CD4-positive, alpha-beta memory T cell (primary cell): ENCODE results near the gene LCN1. TPM values are rescaled to one million over a fixed set of nuclear protein-coding genes. Genes with fewer than 3 reads are reported as not detected.

Experiments used
- CTCF ChIA-PET: fragments of 350-600 bp; sonication (Branson Sonifier 250); formaldehyde crosslinking; loops from one replicate; lab custom pipeline; 2021; ENCODE audit warnings: inconsistent platforms; ENCODE audit not compliant: partially characterized antibody; lab: Charles Lee
- POLR2A ChIA-PET: fragments of 350-600 bp; sonication (Branson Sonifier 250); formaldehyde crosslinking; loops from one replicate; lab custom pipeline; 2021; ENCODE audit not compliant: partially characterized antibody; lab: Charles Lee
- DNase-seq, 5 donors: peaks; one replicate each; pipeline versions ENCODE4 v3.0.0 to v3.0.0-alpha.2; 2020 to 2022; ENCODE audit warnings: mixed read lengths in 1 of 5
- H3K27ac ChIP-seq: one replicate; pipeline ENCODE4 v1.7.0; 2013; ENCODE audit warnings: low read depth, low read length
- H3K27me3 ChIP-seq: 2 replicates; pipeline ENCODE4 v1.7.0; 2013; ENCODE audit warnings: mild to moderate bottlenecking, low read length, moderate library complexity; ENCODE audit not compliant: insufficient read depth
- H3K36me3 ChIP-seq: 2 replicates; pipeline ENCODE4 v1.7.0; 2013; ENCODE audit warnings: mild to moderate bottlenecking, low read length, moderate library complexity; ENCODE audit not compliant: insufficient read depth
- H3K4me1 ChIP-seq: 2 replicates; pipeline ENCODE4 v1.7.0; 2013; ENCODE audit warnings: mild to moderate bottlenecking, low read length, moderate library complexity; ENCODE audit not compliant: insufficient read depth
- H3K4me3 ChIP-seq, 2 donors: one replicate each; pipeline ENCODE4 v1.7.0; 2013; ENCODE audit warnings: low read length in 2 of 2, mild to moderate bottlenecking in 1 of 2
- H3K9me3 ChIP-seq, 2 donors: one replicate each; pipeline ENCODE4 v1.7.0; 2013; ENCODE audit warnings: low read length in 2 of 2, control low read depth in 1 of 2; ENCODE audit not compliant: control insufficient read depth in 1 of 2
- H3K27ac Mint-ChIP-seq, 7 donors: one replicate each; pipeline ENCODE4 v1.8.0; 2020 to 2021; ENCODE audit warnings: mixed read lengths in 7 of 7, mild to moderate bottlenecking in 6 of 7, inconsistent platforms in 3 of 7, moderate library complexity in 3 of 7
- H3K27me3 Mint-ChIP-seq, 2 donors: one replicate each; pipeline ENCODE4 v1.8.0; 2020 to 2021; ENCODE audit warnings: mixed read lengths in 2 of 2
- H3K36me3 Mint-ChIP-seq, 2 donors: one replicate each; pipeline ENCODE4 v1.8.0; 2020 to 2021; ENCODE audit warnings: mixed read lengths in 2 of 2, inconsistent platforms in 1 of 2, mild to moderate bottlenecking in 1 of 2
- H3K4me1 Mint-ChIP-seq, 4 donors: one replicate each; pipeline ENCODE4 v1.8.0; 2020 to 2021; ENCODE audit warnings: mixed read lengths in 4 of 4, mild to moderate bottlenecking in 1 of 4
- H3K4me3 Mint-ChIP-seq, 8 donors: one replicate each; pipeline ENCODE4 v1.8.0; 2020 to 2021; ENCODE audit warnings: mixed read lengths in 8 of 8, mild to moderate bottlenecking in 7 of 8, moderate library complexity in 6 of 8, inconsistent platforms in 3 of 8
- H3K9me3 Mint-ChIP-seq, 8 donors: one replicate each; pipeline ENCODE4 v1.8.0; 2020 to 2021; ENCODE audit warnings: mixed read lengths in 8 of 8, mild to moderate bottlenecking in 5 of 8, inconsistent platforms in 3 of 8, moderate library complexity in 1 of 8
- intact Hi-C: fragments of 100-400 bp; cut with micrococcal nuclease; formaldehyde crosslinking; loops from one replicate; pipeline ENCODE4 v1.15.1; 2023
- polyA plus RNA-seq, 2 donors: library from polyadenylated mRNA; unstranded; fragments of 300-500 nt; fragmentation: Illumina TruSeq; gene quantifications; one replicate each; pipeline ENCODE4 v1.2.3, GENCODE V29; 2021
- total RNA-seq, 2 experiments: library from RNA; stranded (reverse); gene quantifications; one replicate each; pipeline ENCODE4 v1.2.3, GENCODE V29; 2021

LCN1 gene
- total and polyA plus RNA-seq, 4 experiments from 2014 or later: not detected

- Histone ChIP-seq H3K4me3 (no peak overlapping the region), H3K4me1 (no peaks in the 10 kb centered on the region), H3K9me3 (no peaks in the 10 kb centered on the region), H3K36me3 (no peaks in the 10 kb centered on the region), H3K27me3 (no peaks in the 10 kb centered on the region), H3K27ac (no peak overlapping the region)
- no peaks in the 10 kb centered on the region for H3K4me1 Mint-ChIP-seq
- intact Hi-C loops: no loop called here
- no peaks in the 10 kb centered on the region for H3K36me3 Mint-ChIP-seq
- no peak for DNase-seq
- no peak overlapping the region for H3K27ac Mint-ChIP-seq
- H3K4me3 Mint-ChIP-seq: no peak overlapping the region
- H3K27me3 Mint-ChIP-seq: peaks cover 4% of the 10 kb centered on the region in 2 donors
- H3K9me3 Mint-ChIP-seq: no peaks in the 10 kb centered on the region
- CTCF ChIA-PET: no interaction called here
- POLR2A ChIA-PET: no interaction called here
Measured at GRCh38 chr9:135521608-135522095, 412 bp downstream of the LCN1 start.

GRCh38 chr9:135522137-135522877 is 1.1 kb downstream of the LCN1 start:
- intact Hi-C loops: no loop called here
- no peaks in the 10 kb centered on the region for H3K36me3 Mint-ChIP-seq
- no peak for DNase-seq
- H3K27me3 Mint-ChIP-seq: peaks cover 4% of the 10 kb centered on the region in 2 donors
- no peaks in the 10 kb centered on the region for H3K9me3 ChIP-seq
- no peak overlapping the region for H3K27ac Mint-ChIP-seq
- CTCF ChIA-PET: no interaction called here
- H3K9me3 Mint-ChIP-seq: no peaks in the 10 kb centered on the region
- H3K4me1 ChIP-seq: no peaks in the 10 kb centered on the region
- H3K27me3 ChIP-seq: no peaks in the 10 kb centered on the region
- no peak overlapping the region for H3K27ac ChIP-seq
- POLR2A ChIA-PET: no interaction called here
- H3K36me3 ChIP-seq: no peaks in the 10 kb centered on the region
- H3K4me3 ChIP-seq: no peak overlapping the region
- H3K4me3 Mint-ChIP-seq: no peak overlapping the region
- no peaks in the 10 kb centered on the region for H3K4me1 Mint-ChIP-seq

- no peak overlapping the region for H3K4me3 Mint-ChIP-seq
- POLR2A ChIA-PET: no interaction called here
- no peaks in the 10 kb centered on the region for H3K4me1 Mint-ChIP-seq
- no peaks in the 10 kb centered on the region for H3K9me3 Mint-ChIP-seq
- Histone ChIP-seq H3K27ac (no peak overlapping the region), H3K4me3 (no peak overlapping the region), H3K9me3 (no peaks in the 10 kb centered on the region), H3K36me3 (no peaks in the 10 kb centered on the region), H3K4me1 (no peaks in the 10 kb centered on the region), H3K27me3 (no peaks in the 10 kb centered on the region)
- no peak for DNase-seq
- no peak overlapping the region for H3K27ac Mint-ChIP-seq
- intact Hi-C loops: no loop called here
- CTCF ChIA-PET: no interaction called here
- H3K27me3 Mint-ChIP-seq: peaks cover 4% of the 10 kb centered on the region in 2 donors
- no peaks in the 10 kb centered on the region for H3K36me3 Mint-ChIP-seq
Measured at GRCh38 chr9:135522931-135523330, 1.7 kb downstream of the LCN1 start.

DNA sequence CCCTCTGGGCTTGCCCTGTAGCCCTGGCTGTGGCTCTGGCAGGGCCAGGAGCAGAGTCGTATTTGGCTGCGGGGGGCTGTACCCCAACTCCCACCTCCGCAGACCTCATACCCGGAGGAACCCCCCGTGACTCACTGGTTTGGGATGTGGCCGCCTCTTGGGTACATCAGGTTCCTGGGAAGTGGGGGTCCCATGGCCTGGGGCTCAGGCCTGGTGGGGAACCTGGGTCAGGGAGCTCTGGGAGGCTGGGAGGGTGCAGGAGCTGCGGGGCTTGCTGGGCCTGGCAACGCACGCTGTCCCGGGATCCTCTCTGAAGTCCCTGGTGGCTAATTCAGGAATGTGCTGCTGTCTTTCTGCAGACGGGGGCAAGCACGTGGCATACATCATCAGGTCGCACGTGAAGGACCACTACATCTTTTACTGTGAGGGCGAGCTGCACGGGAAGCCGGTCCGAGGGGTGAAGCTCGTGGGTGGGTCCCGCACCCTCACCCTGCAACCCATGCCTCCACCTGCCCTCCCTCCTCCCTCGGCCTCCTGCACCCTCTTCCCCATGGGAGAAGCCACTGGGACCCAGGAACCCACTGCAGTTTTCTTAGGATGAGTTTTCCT is 2.4 kb downstream of the LCN1 start:
- H3K27me3 Mint-ChIP-seq: peaks cover 4% of the 10 kb centered on the region in 2 donors
- no peak overlapping the region for H3K4me3 ChIP-seq
- H3K4me3 Mint-ChIP-seq: no peak overlapping the region
- DNase-seq: no peak
- no peaks in the 10 kb centered on the region for H3K4me1 ChIP-seq
- H3K9me3 ChIP-seq: no peaks in the 10 kb centered on the region
- no peak overlapping the region for H3K27ac ChIP-seq
- H3K4me1 Mint-ChIP-seq: no peaks in the 10 kb centered on the region
- intact Hi-C loops: no loop called here
- H3K36me3 Mint-ChIP-seq: no peaks in the 10 kb centered on the region
- POLR2A ChIA-PET: no interaction called here
- no peaks in the 10 kb centered on the region for H3K27me3 ChIP-seq
- CTCF ChIA-PET: no interaction called here
- H3K9me3 Mint-ChIP-seq: no peaks in the 10 kb centered on the region
- H3K27ac Mint-ChIP-seq: no peak overlapping the region
- H3K36me3 ChIP-seq: no peaks in the 10 kb centered on the region

- H3K4me1 Mint-ChIP-seq: peaks cover 0 to 3% (median under 1%) of the 10 kb centered on the region in 4 donors
- intact Hi-C loops: no loop called here
- no peak for DNase-seq
- no peak overlapping the region for H3K27ac Mint-ChIP-seq
- POLR2A ChIA-PET: no interaction called here
- H3K36me3 Mint-ChIP-seq: no peaks in the 10 kb centered on the region
- H3K4me3 ChIP-seq: no peak overlapping the region
- CTCF ChIA-PET: no interaction called here
- H3K9me3 ChIP-seq: no peaks in the 10 kb centered on the region
- no peaks in the 10 kb centered on the region for H3K9me3 Mint-ChIP-seq
- no peaks in the 10 kb centered on the region for H3K27me3 ChIP-seq
- H3K4me1 ChIP-seq: no peaks in the 10 kb centered on the region
- peaks cover 3 to 4% of the 10 kb centered on the region in 2 donors for H3K27me3 Mint-ChIP-seq
- no peaks in the 10 kb centered on the region for H3K36me3 ChIP-seq
- H3K4me3 Mint-ChIP-seq: no peak overlapping the region
- no peak overlapping the region for H3K27ac ChIP-seq
Measured at GRCh38 chr9:135524130-135524861, 3.1 kb downstream of the LCN1 start.

DNA sequence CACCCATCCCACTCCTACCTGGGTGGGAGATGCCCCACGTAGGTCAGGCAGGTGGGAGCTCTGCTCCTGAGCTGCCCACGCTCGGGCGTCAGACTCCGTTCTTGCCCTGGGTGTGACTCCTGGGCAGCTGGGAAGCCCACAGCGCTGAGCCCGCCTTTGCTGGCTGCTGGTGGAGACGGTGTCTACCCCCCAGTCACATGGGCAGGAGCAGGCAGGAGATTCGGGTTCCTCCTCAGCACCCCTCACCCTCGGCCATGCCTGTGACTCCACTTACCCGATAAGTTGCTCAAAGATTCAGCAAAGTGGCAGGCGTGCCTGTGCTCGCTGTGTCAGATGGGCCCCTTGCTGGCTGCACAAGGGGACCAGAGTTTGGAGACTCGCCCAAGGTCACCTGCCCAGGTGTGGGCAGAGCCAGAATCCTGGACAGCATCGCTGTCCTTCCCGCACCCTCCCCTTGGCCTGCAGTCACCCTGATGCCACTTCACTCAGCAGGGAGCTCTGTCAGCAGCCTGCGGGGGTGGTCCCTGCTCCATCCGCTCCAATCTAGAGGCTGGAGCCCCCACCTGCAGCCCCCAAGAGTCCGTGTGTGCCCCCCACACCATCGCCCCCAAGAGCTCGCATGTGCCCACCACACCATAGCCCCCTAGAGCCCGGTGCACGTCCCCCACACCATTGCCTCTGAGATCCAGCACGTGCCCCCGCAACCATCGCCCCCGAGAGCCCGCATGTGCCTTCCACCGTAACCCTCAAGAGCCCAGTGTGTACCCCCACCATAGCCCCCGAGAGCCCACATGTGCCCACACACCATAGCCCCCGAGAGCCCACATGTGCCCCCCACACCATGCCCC is 4.2 kb downstream of the LCN1 start:
- no peaks in the 10 kb centered on the region for H3K4me1 ChIP-seq
- Mint-ChIP-seq H3K36me3 (no peaks in the 10 kb centered on the region), H3K4me3 (no peak overlapping the region), H3K27ac (no peak overlapping the region), H3K4me1 (peaks cover 0 to 6% (median 2%) of the 10 kb centered on the region in 4 donors), H3K9me3 (no peaks in the 10 kb centered on the region), H3K27me3 (peaks cover 2 to 5% of the 10 kb centered on the region in 2 donors)
- no peaks in the 10 kb centered on the region for H3K36me3 ChIP-seq
- no peak for DNase-seq
- H3K9me3 ChIP-seq: no peaks in the 10 kb centered on the region
- ChIA-PET POLR2A (no interaction called here), CTCF (no interaction called here)
- intact Hi-C loops: no loop called here
- H3K4me3 ChIP-seq: no peak overlapping the region
- no peak overlapping the region for H3K27ac ChIP-seq
- no peaks in the 10 kb centered on the region for H3K27me3 ChIP-seq
